Activated CD8-positive, alpha-beta memory T cell treated with anti-CD3 and anti-CD28 coated beads for 1 hour (primary cell): Measurements from ENCODE around the gene MYCT1.
"Not testable (repeated sequence)": the region's sequence is repeated elsewhere in the genome, so short reads cannot be mapped to it uniquely, and the experiment has no call there.

Experiments used
- DNase-seq, 2 donors: peaks; one replicate each; pipeline ENCODE4 v3.0.0-alpha.2; 2020; ENCODE audit warnings: low read depth in 1 of 2; ENCODE audit errors: extremely low read depth in 1 of 2

The MYCT1 gene, protein sequence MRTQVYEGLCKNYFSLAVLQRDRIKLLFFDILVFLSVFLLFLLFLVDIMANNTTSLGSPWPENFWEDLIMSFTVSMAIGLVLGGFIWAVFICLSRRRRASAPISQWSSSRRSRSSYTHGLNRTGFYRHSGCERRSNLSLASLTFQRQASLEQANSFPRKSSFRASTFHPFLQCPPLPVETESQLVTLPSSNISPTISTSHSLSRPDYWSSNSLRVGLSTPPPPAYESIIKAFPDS

DNA sequence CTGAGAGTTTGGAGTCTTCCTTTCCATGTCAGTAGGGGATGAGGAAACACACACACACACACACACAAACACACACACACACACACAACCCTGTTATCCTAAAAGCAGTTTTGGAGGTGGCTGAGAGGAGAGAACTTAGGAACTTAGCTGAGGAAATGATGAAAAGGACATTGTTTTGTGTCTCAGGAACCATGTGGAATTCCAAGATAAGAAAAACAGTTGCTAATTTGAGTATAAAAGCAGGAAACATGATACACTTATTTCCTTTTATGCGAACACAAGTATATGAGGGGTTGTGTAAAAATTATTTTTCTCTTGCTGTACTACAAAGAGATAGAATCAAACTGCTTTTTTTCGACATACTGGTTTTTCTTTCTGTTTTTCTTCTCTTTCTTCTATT, at the start of gene MYCT1:
Gene MYCT1 (plus strand): TSS at position 264 of the 400 bp plus-strand sequence. CDS start 6 bp downstream, at position 270.
- no peak for DNase-seq

DNA sequence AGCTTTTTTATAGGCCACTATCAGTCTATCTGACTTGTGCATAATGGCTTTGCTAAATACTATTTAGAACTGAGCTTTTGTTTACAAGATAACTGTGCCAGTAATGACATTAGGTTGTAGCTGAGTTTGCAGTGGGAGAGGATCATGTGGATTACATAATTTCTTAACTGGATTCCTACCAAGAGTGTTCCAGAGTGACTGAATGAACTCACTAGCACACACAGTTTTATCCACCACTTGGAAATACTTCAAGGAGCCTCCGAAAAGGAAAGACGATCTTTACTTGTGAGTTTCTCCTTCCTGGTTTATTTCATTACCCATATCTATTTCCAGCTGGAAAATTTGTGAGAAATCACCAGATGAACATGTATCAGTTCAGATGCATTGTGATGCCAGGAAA, 49.6 kb upstream of the MYCT1 start:
- DNase-seq = no peak

DNA sequence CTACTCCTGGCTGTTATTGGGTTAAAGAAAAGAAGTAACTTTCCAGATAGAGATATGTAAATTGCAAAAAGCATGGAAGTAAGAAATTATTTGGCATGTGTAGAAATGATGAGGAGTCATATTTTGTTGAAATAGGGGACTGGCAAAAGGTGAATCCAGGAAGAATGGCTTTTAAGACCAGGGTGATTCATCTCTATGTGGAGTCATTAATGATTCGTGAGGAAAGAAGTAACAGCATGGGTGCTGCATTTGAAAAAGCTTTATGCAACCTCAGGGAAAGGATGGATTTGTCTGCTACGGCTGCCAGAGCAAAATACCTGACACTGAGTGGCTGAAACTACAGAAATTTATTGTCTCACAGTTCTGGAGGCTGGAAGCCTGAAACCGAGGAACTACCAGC, 45.7 kb upstream of the MYCT1 start:
- no peak for DNase-seq

DNA sequence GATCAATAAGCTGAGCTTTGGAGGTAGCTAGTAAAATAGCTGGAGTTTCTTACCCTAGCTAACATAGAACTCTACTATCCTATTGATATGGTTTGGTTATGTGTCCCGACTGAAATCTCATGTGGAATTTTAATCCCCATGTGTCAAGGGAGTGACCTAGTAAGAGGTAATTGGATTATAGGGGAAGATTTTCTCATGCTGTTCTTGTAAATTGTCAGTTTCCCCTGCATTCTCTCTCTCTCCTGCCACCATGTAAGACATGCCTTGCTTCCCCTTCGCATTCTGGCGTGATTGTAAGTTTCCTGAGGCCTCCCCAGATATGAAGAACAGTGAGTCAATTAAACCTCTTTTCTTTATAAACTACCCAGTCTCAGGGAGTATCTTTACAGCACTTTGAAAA, 35.9 kb upstream of the MYCT1 start:
- DNase-seq = no peak

DNA sequence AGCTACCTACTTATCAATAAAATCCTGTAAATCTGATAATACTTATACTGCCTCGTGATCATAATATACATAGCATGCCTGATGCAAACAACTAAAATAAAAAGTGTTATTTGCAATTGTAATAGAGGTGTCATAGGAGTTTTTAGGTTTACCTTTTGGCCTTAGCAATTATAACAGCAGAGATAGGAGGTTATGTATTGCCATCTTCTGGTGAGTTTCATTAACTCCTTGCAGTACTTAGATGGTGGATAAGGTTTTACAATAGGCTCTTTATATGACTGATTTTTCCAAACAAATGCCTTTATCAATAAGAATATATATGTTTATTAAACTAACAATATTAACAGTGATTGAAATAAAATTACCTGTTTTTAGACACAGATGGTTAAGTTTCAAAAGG, 27.8 kb upstream of the MYCT1 start:
- DNase-seq = no peak

DNA sequence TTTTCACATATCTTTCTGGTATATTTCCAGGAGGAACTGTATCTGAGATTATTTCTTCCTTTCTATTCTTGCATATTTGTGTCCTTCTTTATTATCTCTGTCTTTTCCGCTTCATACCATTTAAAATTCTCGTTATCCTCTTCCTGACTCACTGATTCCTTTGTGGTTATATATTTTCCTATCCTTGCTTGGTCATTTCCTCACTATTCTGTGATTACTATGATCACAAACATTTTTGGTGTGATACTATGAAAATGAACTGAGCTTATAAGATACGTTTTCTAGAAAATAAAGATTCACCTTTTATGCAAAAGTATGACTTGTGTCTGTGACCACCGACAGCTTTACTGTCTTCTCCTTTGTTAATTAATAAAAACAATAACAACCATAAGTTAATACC, 26.5 kb upstream of the MYCT1 start:
- no peak for DNase-seq

- DNase-seq = no peak
Measured at GRCh38 chr6:152673236-152673635, 24.5 kb upstream of the MYCT1 start.

DNA sequence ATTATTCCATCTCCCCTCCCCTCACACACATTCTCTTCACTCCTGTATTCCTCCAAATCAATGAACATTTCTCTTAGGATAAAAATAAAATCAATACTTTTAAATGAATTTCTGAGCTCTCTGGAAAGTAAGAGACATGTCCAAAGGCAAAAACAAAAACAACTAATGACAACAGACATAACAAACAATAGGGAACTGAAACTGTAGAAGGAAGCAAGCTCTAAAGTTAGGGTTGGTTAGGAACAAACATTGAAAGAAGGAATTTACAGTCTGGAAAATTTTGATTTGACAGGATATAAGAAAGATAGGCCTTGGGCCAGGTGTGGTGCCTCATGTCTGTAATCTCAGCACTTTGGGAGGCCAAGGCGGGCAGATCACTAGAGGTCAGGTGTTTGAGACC, 17.5 kb upstream of the MYCT1 start:
- DNase-seq = no peak

- DNase-seq = no peak
Measured at GRCh38 chr6:152680879-152681517, 16.7 kb upstream of the MYCT1 start.

GRCh38 chr6:152682141-152682540, 15.6 kb upstream of the MYCT1 start:
- DNase-seq = no peak

DNA sequence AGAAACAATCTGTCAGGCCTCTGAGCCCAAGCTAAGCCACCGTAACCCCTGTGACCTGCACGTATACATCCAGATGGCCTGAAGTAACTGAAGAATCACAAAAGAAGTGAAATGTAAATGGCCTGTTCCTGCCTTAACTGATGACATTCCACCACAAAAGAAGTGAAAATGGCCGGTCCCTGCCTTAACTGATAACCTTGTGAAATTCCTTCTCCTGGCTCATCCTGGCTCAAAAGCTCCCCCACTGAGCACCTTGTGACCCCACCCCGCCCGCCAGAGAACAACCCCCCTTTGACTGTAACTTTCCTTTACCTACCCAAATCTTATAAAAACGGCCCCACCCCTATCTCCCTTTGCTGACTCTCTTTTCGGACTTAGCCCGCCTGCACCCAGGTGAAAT, 14.8 kb upstream of the MYCT1 start:
- DNase-seq = not testable (repeated sequence)

- DNase-seq = no peak
Measured at GRCh38 chr6:152685819-152686218, 11.9 kb upstream of the MYCT1 start.

DNA sequence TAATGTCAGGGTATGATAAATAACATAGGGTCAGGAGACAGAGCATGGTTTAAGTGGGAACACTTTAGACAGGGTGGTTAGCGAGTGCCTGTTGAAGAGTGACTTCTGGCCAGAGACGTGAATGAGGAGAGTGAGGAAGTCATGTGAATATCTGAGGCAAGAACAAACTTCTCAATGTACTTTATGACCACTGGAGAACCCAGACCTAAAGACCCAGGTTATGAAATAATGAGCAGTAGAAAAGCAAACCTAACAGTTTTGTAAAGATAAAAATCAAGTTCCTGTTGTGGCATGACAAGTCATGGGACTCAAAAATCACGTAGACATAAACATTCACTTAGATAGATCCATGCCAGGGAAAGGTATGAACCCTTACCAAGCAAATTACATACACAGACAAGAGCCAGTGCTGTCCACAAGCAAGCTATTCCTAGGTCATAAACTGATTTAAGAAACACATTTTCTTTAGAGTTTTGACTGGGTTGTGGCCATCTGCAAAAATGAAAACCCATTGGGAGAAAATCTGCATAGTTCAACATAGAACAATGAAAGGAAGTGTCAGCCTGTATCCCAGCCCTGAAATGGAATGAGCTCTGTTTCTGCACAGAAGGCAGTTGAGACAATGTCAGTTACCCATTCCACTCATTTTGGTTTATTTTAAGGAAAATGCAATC, 2.2 kb upstream of the MYCT1 start:
- DNase-seq = no peak

GRCh38 chr6:152696522-152696921, 1.2 kb upstream of the MYCT1 start:
- DNase-seq = no peak

DNA sequence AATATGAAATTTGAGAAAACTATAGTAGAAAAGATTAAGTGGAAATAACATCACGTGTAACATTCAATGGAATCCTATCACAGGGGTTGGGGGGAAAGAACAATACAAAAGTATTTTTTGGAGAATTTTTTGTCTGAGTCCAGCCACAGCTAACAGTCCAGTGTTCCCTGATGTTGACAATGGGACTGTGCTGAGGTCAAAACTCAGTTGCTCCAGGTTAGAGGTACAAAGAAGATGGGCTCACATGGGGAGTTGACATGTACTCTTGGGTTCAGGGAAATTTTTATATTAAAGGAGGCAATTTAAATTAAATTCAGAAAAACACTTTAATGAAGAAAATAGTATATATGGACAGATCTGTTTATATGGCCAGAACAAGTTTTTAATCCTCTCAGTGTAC, 995 bp downstream of the MYCT1 start:
- DNase-seq = no peak

GRCh38 chr6:152700427-152700826, 2.7 kb downstream of the MYCT1 start:
- DNase-seq = no peak

DNA sequence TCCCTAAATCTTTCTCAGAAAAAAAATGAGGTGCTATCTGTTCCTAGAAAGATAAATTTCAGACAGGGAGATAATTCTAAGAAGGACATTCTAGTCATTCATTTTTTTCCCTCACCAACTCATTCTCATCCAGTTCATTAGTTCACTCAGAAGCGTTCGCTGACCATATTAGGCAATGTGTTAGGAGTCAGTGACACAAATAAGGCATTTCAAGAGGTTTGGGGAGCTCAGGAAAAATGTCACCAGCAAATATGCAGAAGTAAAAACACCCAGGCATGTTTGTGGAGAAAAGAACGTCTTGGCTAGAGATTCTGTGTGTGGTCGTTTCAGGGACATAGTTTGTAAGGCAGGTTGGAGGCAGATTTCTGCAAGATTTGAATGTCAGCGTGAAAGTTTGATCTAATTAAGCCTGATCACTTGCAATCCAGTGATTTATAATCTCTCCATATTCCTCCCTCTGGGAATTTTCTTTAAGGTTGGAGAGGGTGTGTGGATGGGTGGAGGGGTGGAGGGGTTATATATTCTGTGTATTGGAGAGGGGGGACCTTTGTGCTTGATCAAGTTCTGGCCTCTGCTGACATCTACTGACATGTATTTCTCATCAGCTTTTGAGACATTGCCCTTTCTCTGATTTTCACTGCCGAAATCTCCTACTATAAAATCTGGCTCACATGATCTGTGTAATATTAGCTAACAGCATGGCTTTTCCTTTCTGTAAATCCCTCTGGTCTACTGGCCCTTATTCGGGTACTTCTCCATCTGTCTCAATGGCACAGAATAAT, 3.6 kb downstream of the MYCT1 start:
- DNase-seq = no peak

DNA sequence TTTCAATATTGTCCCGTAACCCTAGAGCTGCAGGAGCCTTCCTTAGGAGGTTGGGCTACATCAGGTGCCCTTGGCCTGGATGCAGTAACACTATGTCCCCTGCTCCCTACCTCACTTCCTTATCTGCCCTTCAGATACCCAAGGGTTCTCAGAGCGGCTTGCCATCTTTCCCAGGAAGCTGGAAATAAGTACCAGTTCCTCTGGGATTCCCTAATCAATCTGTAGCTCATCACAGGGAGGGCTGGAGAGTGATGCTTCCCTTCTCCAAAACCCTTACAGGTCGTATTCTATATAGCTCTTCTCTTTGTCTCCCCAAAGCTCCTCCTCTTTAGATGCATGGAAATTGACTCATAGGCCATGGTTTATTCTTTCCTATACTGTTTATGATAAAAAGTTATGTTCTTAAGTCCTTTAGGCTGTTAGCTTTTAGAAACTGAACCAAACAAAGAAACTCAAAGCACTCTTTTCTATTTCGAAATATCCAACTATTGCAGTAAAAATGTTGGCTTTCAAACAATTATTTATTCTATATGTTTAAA, 4.2 kb downstream of the MYCT1 start:
- no peak for DNase-seq

GRCh38 chr6:152703750-152704149, 6.1 kb downstream of the MYCT1 start:
- not testable (repeated sequence) for DNase-seq

DNA sequence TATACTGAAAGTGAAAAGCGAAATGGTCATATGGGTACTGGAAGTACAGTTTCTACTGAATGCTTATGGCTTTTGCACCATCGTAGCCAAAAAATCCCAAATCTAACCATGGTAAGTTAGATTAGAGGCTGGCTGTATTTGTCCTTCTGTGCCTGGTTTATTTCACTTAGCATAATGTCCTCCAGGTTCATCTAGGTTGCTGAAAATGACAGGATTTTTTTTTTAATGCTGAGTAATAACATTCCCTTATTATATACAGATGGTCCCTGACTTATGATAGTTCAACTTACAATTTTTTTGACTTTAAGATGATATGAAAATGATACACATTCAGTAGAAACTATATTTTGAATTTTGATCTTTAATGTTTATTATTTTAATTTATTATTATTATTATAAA, 7.6 kb downstream of the MYCT1 start:
- no peak for DNase-seq

GRCh38 chr6:152716322-152716721, 18.6 kb downstream of the MYCT1 start:
- DNase-seq = no peak
